HAP-1 (cell line): ENCODE results near the gene LRRC45.

ENCODE experiments used
- DNase-seq, 2 experiments: peaks; one replicate each; pipeline ENCODE4 v3.0.0-alpha.2; 2016 to 2020; ENCODE audit warnings: low spot score in 2 of 2
- H3K27me3 ChIP-seq: fragments of 250-450 bp; sonication (Bioruptor Pico); 2 replicates; pipeline ENCODE4 v1.5.1; 2020; ENCODE audit warnings: low read depth, mild to moderate bottlenecking, moderate library complexity
- H3K36me3 ChIP-seq: fragments of 250-450 bp; sonication (Bioruptor Pico); replicated peaks from 2 replicates; pipeline ENCODE4 v1.5.1; 2020; ENCODE audit warnings: mild to moderate bottlenecking
- H3K4me1 ChIP-seq: fragments of 250-450 bp; sonication (Bioruptor Pico); 2 replicates; pipeline ENCODE4 v1.5.1; 2020; ENCODE audit warnings: mild to moderate bottlenecking
- H3K4me3 ChIP-seq: fragments of 250-450 bp; sonication (Bioruptor Pico); 2 replicates; pipeline ENCODE4 v1.5.1; 2020; ENCODE audit warnings: mild to moderate bottlenecking, moderate library complexity
- H3K9me3 ChIP-seq: fragments of 250-450 bp; sonication (Bioruptor Pico); 2 replicates; pipeline ENCODE4 v1.5.1; 2020; ENCODE audit warnings: mild to moderate bottlenecking, moderate library complexity
- in situ Hi-C: fragments of 300-500 bp; cut with MboI; formaldehyde crosslinking; loops from 3 replicates; pipeline ENCODE4 v1.14.3; 2020; ENCODE audit warnings: low sequenced_read_pairs, inconsistent platforms, mixed read lengths

LRRC45 gene

GRCh38 chr17:82079001-82079677, 56.0 kb downstream of the LRRC45 start:
- H3K4me1 ChIP-seq: no peaks in the 10 kb centered on the region
- H3K9me3 ChIP-seq: no peaks in the 10 kb centered on the region
- peaks cover 56% of the 10 kb centered on the region for H3K36me3 ChIP-seq
- in situ Hi-C loops: no loop called here
- no peak overlapping the region for H3K4me3 ChIP-seq
- no peak for DNase-seq
- no peaks in the 10 kb centered on the region for H3K27me3 ChIP-seq

GRCh38 chr17:82080048-82080788, 57.1 kb downstream of the LRRC45 start:
- H3K4me1 ChIP-seq: no peaks in the 10 kb centered on the region

More at GRCh38 chr17:82080048-82080788, 57.1 kb downstream of the LRRC45 start:
- Histone ChIP-seq H3K9me3 (no peaks in the 10 kb centered on the region), H3K36me3 (peaks cover 67% of the 10 kb centered on the region), H3K27me3 (no peaks in the 10 kb centered on the region), H3K4me3 (no peak overlapping the region)
- DNase-seq: no peak
- in situ Hi-C loops: no loop called here
